Lower leg skin (tissue), 4 donors: Measurements from ENCODE around the gene WWOX. TPM values are rescaled to one million over a fixed set of nuclear protein-coding genes. Genes with fewer than 3 reads are reported as not detected.

Source experiments
- DNase-seq, 2 donors: peaks; one replicate each; pipeline ENCODE4 v3.0.0-alpha.2; 2019; ENCODE audit warnings: low spot score in 2 of 2
- H3K4me3 ChIP-seq: fragments of 200-600 bp; sonication (generic); 2 replicates; pipeline ENCODE4 v1.5.1; 2017; ENCODE audit warnings: mild to moderate bottlenecking, low read depth; ENCODE audit not compliant: poor library complexity, severe bottlenecking
- CTCF ChIP-seq, 3 donors: fragments of 450-650 bp; IDR thresholded peaks; one replicate each; pipeline ENCODE4 v1.5.1; 2016; ENCODE audit warnings: antibody characterized with exemption in 3 of 3, mild to moderate bottlenecking in 3 of 3, moderate library complexity in 2 of 3
- POLR2A ChIP-seq, 2 donors: fragments of 450-650 bp; IDR thresholded peaks; one replicate each; pipeline ENCODE4 v1.6.1; 2016 to 2017; ENCODE audit warnings: antibody characterized with exemption in 2 of 2, mild to moderate bottlenecking in 1 of 2, moderate library complexity in 1 of 2
- WGBS, 2 donors: methylation state at CpG; one replicate each; pipeline ENCODE4 v1.1.5; 2018; 5-methylcytosine and 5-hydroxymethylcytosine counted together
- intact Hi-C: fragments of 100-400 bp; cut with DNase I; formaldehyde crosslinking; loops from one replicate; pipeline ENCODE4 v1.15.0; 2023; ENCODE audit warnings: low total_unique reads
- total RNA-seq, 4 donors: library from RNA; depleted of rRNA; stranded (reverse); fragments of >200 nt; gene quantifications; one replicate each; pipeline ENCODE4 v1.1.0, GENCODE V29; 2016

The WWOX gene
- total RNA-seq, 4 donors from 2014 or later = 21.0 to 82.7 (median 36.1) TPM

- 44 to 59% methylated on average over 4 of the region's 4 CpGs for WGBS, 2 donors
- DNase-seq = peak in 1 of 2 donors; percentile 33
- TF ChIP-seq POLR2A (IDR thresholded peaks at IDR 0.05) = no peak
- no peak for TF ChIP-seq CTCF (IDR thresholded peaks at IDR 0.05)
- intact Hi-C loops = no loop called here
- H3K4me3 ChIP-seq = no peak overlapping the region
These were observed 204.5 kb downstream of the WWOX start for GRCh38 chr16:78303946-78304345.

GRCh38 chr16:78306361-78306760, 206.9 kb downstream of the WWOX start:
- H3K4me3 ChIP-seq = no peak overlapping the region
- DNase-seq = no peak
- intact Hi-C loops = no loop called here
- TF ChIP-seq POLR2A (IDR thresholded peaks at IDR 0.05) (no peak), CTCF (IDR thresholded peaks at IDR 0.05) (no peak)
- 95% methylated on average over 1 of the region's 1 CpG for WGBS, 2 donors

- 47 to 67% methylated on average over 1 of the region's 1 CpG for WGBS, 2 donors
- no peak for TF ChIP-seq POLR2A (IDR thresholded peaks at IDR 0.05)
- no peak for TF ChIP-seq CTCF (IDR thresholded peaks at IDR 0.05)
- intact Hi-C loops = no loop called here
- DNase-seq = no peak
- no peak overlapping the region for H3K4me3 ChIP-seq
These were observed 208.5 kb downstream of the WWOX start for GRCh38 chr16:78307824-78308528.

- WGBS, 2 donors = 97 to 98% methylated on average over 4 of the region's 4 CpGs
- intact Hi-C loops = no loop called here
- DNase-seq = no peak
These were observed 210.3 kb downstream of the WWOX start for GRCh38 chr16:78309763-78310162.

GRCh38 chr16:78310196-78310595, 210.7 kb downstream of the WWOX start:
- intact Hi-C loops = no loop called here
- TF ChIP-seq POLR2A (IDR thresholded peaks at IDR 0.05) (no peak), CTCF (IDR thresholded peaks at IDR 0.05) (no peak)
- 71 to 73% methylated on average over 5 of the region's 5 CpGs for WGBS, 2 donors

More at GRCh38 chr16:78309763-78310162, 210.3 kb downstream of the WWOX start:
- no peak overlapping the region for H3K4me3 ChIP-seq
- TF ChIP-seq CTCF (IDR thresholded peaks at IDR 0.05) (no peak), POLR2A (IDR thresholded peaks at IDR 0.05) (no peak)

More at GRCh38 chr16:78310196-78310595, 210.7 kb downstream of the WWOX start:
- DNase-seq = no peak
- H3K4me3 ChIP-seq = no peak overlapping the region
